HEK293T (cell line): ENCODE measurements around the gene TRIM62.

Experiments used
- CTCF ChIA-PET: fragments of 350-600 bp; formaldehyde crosslinking; extraction: SDS; loops from one replicate; lab custom pipeline; 2021; ENCODE audit warnings: antibody characterized with exemption, inconsistent platforms; lab: Yijun Ruan, JAX
- POLR2A ChIA-PET: fragments of 350-600 bp; formaldehyde crosslinking; extraction: SDS; loops from one replicate; lab custom pipeline; 2020; ENCODE audit warnings: antibody characterized with exemption, inconsistent platforms; lab: Yijun Ruan, JAX
- DNase-seq: peaks from one replicate; pipeline ENCODE4 v3.0.0; 2012; ENCODE audit warnings: mixed read lengths; ENCODE audit errors: extremely low spot score
- ARNT ChIP-seq: fragments of 450-650 bp; IDR thresholded peaks from 2 replicates; pipeline ENCODE4 v1.6.1; 2017; ENCODE audit warnings: mild to moderate bottlenecking
- BHLHE40 ChIP-seq: fragments of 450-650 bp; IDR thresholded peaks from 2 replicates; pipeline ENCODE4 v1.6.1; 2016; ENCODE audit warnings: mild to moderate bottlenecking, moderate library complexity, borderline replicate concordance
- CTBP1 ChIP-seq: fragments of 450-650 bp; IDR thresholded peaks from 2 replicates; pipeline ENCODE4 v1.6.1; 2016; ENCODE audit warnings: borderline replicate concordance
- ELF4 ChIP-seq: fragments of 450-650 bp; IDR thresholded peaks from 2 replicates; pipeline ENCODE4 v1.6.1; 2017; ENCODE audit warnings: antibody characterized with exemption
- FOXA1 ChIP-seq: fragments of 450-650 bp; IDR thresholded peaks from 2 replicates; pipeline ENCODE4 v1.6.1; 2016; ENCODE audit warnings: mild to moderate bottlenecking
- FOXK2 ChIP-seq: fragments of 450-650 bp; IDR thresholded peaks from 2 replicates; pipeline ENCODE4 v1.6.1; 2016; ENCODE audit warnings: mild to moderate bottlenecking
- FOXM1 ChIP-seq: fragments of 450-650 bp; IDR thresholded peaks from 2 replicates; pipeline ENCODE4 v1.6.1; 2017; ENCODE audit warnings: mild to moderate bottlenecking, borderline replicate concordance
- HDGF ChIP-seq: fragments of 450-650 bp; IDR thresholded peaks from 2 replicates; pipeline ENCODE4 v1.6.1; 2017; ENCODE audit warnings: antibody characterized with exemption, borderline replicate concordance
- L3MBTL2 ChIP-seq: fragments of 450-650 bp; conservative IDR thresholded peaks from 2 replicates; pipeline ENCODE4 v1.6.1; 2016; ENCODE audit warnings: mild to moderate bottlenecking
- LEF1 ChIP-seq: fragments of 450-650 bp; IDR thresholded peaks from 2 replicates; pipeline ENCODE4 v1.6.1; 2017; ENCODE audit warnings: mild to moderate bottlenecking, borderline replicate concordance
- NFRKB ChIP-seq: fragments of 450-650 bp; IDR thresholded peaks from 2 replicates; pipeline ENCODE4 v1.6.1; 2016; ENCODE audit warnings: mild to moderate bottlenecking, moderate library complexity
- PKNOX1 ChIP-seq: fragments of 450-650 bp; IDR thresholded peaks from 2 replicates; pipeline ENCODE4 v1.6.1; 2016
- SP1 ChIP-seq: fragments of 450-650 bp; IDR thresholded peaks from 2 replicates; pipeline ENCODE4 v1.6.1; 2017
- SUZ12 ChIP-seq: fragments of 450-650 bp; IDR thresholded peaks from 2 replicates; pipeline ENCODE4 v1.6.1; 2016; ENCODE audit warnings: mild to moderate bottlenecking
- TARDBP ChIP-seq: fragments of 450-650 bp; IDR thresholded peaks from 2 replicates; pipeline ENCODE4 v1.6.1; 2016
- ZNF384 ChIP-seq: fragments of 450-650 bp; IDR thresholded peaks from 2 replicates; pipeline ENCODE4 v1.6.1; 2016

Gene TRIM62

GRCh38 chr1:33123266-33123665 is 58.6 kb downstream of the TRIM62 start:
- DNase-seq, result no peak
- CTCF ChIA-PET, result no interaction called here
- no peak for TF ChIP-seq ZNF384
- TF ChIP-seq HDGF, result no peak
- TF ChIP-seq NFRKB, result no peak
- POLR2A ChIA-PET, result no interaction called here

- no peak for DNase-seq
- TF ChIP-seq PKNOX1 (no peak), ELF4 (no peak), NFRKB (no peak), FOXA1 (no peak), FOXM1 (no peak), TARDBP (no peak), FOXK2 (no peak), L3MBTL2 (no peak), CTBP1 (no peak), LEF1 (no peak), ARNT (no peak), ZNF384 (no peak), SUZ12 (no peak), SP1 (no peak), BHLHE40 (no peak)
- POLR2A ChIA-PET, result interaction anchor here (0.7 kb wide), 1 partner anchor 17 kb away, joined by 3 read pairs; no protein-coding TSS in a partner anchor
- CTCF ChIA-PET, result no interaction called here
These were observed 59.2 kb downstream of the TRIM62 start for GRCh38 chr1:33122483-33123178.

- no peak for DNase-seq
- TF ChIP-seq NFRKB (no peak), BHLHE40 (no peak), FOXK2 (no peak), SP1 (no peak), ARNT (no peak), LEF1 (no peak)
- ChIA-PET CTCF (interaction anchor here (0.6 kb wide), 1 partner anchor 217 kb away, joined by 3 read pairs; no protein-coding TSS in a partner anchor), POLR2A (interaction anchor here (0.7 kb wide), 1 partner anchor 18 kb away, joined by 3 read pairs; no protein-coding TSS in a partner anchor)
These were observed 60.1 kb downstream of the TRIM62 start for GRCh38 chr1:33121728-33122127.

- ChIA-PET POLR2A (no interaction called here), CTCF (no interaction called here)
- TF ChIP-seq LEF1 (no peak), FOXA1 (no peak), SUZ12 (no peak), L3MBTL2 (no peak), ARNT (no peak), CTBP1 (no peak), PKNOX1 (no peak), SP1 (no peak), NFRKB (no peak), FOXM1 (no peak), FOXK2 (no peak), ELF4 (no peak), TARDBP (no peak)
- no peak for DNase-seq
These were observed 61.2 kb downstream of the TRIM62 start for GRCh38 chr1:33120436-33121231.

- TF ChIP-seq PKNOX1, result no peak
- no peak for TF ChIP-seq BHLHE40
- TF ChIP-seq ZNF384, result no peak
- TF ChIP-seq NFRKB, result no peak
- no peak for TF ChIP-seq TARDBP
- no peak for TF ChIP-seq FOXM1
- TF ChIP-seq SUZ12, result no peak
- TF ChIP-seq FOXK2, result no peak
- TF ChIP-seq SP1, result no peak
- TF ChIP-seq LEF1, result no peak
- no peak for TF ChIP-seq ARNT
- no peak for TF ChIP-seq FOXA1
- TF ChIP-seq ELF4, result no peak
- no peak for TF ChIP-seq L3MBTL2
- POLR2A ChIA-PET, result no interaction called here
- DNase-seq, result no peak
These were observed 62.2 kb downstream of the TRIM62 start for GRCh38 chr1:33119532-33120217.

GRCh38 chr1:33119050-33119449 is 62.8 kb downstream of the TRIM62 start:
- POLR2A ChIA-PET, result no interaction called here
- no peak for DNase-seq
- CTCF ChIA-PET, result no interaction called here
- no peak for TF ChIP-seq HDGF
- TF ChIP-seq FOXK2, result no peak
- no peak for TF ChIP-seq ARNT
- TF ChIP-seq ZNF384, result no peak
- TF ChIP-seq NFRKB, result no peak
- no peak for TF ChIP-seq TARDBP
- TF ChIP-seq PKNOX1, result no peak
- no peak for TF ChIP-seq SP1
- TF ChIP-seq SUZ12, result no peak
- no peak for TF ChIP-seq FOXM1

More at GRCh38 chr1:33119532-33120217, 62.2 kb downstream of the TRIM62 start:
- CTCF ChIA-PET, result no interaction called here
